ENCODE results near the gene AAK1.
"Not testable (repeated sequence)": the region's sequence is repeated elsewhere in the genome, so short reads cannot be mapped to it uniquely, and the experiment has no call there.

AAK1 gene

GRCh38 chr2:69643602-69644505 lies at the start of gene AAK1:
Gene AAK1, minus strand, starts transcription at chr2:69643739. Its CDS starts 699 bp downstream, at chr2:69643040.
- DNase-seq (ENCODE audit: low read depth), result peak; percentile 70

- no peak for DNase-seq (ENCODE audit: low read depth)
These were observed 48.9 kb upstream of the AAK1 start for GRCh38 chr2:69692424-69692823.

- DNase-seq (ENCODE audit: low read depth), result no peak
These were observed 46.4 kb upstream of the AAK1 start for GRCh38 chr2:69689969-69690368.

DNA sequence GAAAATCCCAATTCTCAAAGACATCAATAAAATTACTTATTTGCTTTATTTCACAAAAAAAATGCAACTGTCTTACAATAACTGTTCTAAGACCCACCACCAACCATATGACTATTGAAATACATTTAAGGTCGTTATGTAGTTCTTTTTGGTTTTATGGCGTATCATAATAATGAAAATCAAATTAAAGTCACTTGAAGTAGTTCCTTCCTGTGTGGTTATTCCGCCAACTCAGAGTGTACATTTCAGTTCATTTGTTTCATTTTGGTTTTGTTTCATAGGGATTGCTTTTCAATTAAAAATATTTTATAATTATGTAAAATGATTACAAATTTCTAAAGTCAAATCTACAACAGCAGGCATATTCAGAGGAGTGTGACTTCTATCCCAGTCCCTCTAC lies 45.9 kb upstream of the AAK1 start:
- no peak for DNase-seq (ENCODE audit: low read depth)

- DNase-seq (ENCODE audit: low read depth), result no peak
These were observed 44.6 kb upstream of the AAK1 start for GRCh38 chr2:69687971-69688611.

GRCh38 chr2:69686813-69687212 lies 43.3 kb upstream of the AAK1 start:
- DNase-seq (ENCODE audit: low read depth), result no peak

DNA sequence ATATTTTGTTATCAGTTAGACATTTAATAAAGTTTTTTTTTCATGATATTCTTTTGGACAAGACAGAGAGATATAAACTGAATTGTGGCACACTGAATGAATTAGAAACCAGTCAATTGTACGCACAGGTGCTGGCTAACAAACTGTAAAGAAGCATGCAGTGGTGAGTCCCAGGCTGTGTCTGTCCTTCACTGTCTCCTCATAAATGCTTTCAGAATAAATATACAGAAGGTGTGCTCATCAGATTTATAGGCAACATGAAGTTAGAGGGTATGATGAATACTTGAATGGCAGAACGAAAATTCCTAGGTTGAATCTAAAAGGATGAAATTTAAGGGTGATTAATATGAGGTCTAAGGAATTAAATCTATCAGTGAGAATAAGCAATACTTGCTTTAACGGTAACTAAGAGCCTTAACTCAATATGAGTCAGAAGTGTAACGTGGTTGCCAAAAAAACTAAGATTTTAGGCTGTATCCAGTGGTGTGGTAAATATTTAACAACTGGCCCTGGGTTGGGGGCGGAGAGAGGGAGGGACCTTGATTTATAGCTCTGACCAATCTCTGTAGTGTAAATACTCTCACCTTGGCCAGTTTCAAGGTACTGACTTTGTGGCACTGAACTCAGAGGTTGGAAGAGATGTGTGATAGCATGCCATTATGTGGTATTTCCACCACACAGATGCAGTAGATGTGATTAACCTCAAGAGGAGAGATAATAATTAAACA lies 41.9 kb upstream of the AAK1 start:
- DNase-seq (ENCODE audit: low read depth), result no peak

DNA sequence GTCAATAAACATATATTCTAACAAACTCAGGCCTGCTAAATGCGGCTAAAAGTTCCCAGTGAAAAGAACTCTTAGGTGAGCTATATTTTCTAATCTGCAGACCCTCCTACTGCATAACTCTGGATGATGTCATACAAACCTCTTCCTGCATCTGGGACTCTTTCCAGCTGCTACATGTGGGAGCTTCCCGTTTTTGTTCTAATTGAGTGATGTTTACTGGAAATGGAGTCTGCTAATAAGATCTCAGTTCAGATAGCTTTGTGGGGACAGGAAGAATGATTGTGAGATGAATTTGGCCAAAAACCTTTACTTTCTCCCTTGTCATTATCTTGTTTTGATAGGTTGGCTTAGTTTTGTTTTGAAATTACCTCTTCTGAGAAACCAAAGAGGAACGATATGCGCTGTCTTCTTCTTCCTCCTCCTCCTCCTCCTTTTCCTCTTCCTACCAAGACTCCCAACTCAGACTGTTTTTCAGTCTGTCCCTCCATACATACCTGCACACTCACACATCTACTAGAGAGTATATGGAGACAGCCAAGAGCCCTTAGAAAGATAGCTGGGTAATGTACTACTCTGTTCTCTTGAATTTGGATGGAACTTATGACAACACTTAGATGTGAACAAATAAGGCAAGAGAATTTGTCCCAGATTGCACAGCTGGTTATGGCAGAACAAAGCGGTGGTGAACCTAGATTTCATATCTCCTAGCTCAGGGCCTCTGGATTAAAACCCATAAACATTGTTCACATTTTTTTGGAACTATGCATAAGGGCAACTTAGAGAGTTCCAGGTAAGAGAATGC lies 39.8 kb upstream of the AAK1 start:
- DNase-seq (ENCODE audit: low read depth), result no peak

DNA sequence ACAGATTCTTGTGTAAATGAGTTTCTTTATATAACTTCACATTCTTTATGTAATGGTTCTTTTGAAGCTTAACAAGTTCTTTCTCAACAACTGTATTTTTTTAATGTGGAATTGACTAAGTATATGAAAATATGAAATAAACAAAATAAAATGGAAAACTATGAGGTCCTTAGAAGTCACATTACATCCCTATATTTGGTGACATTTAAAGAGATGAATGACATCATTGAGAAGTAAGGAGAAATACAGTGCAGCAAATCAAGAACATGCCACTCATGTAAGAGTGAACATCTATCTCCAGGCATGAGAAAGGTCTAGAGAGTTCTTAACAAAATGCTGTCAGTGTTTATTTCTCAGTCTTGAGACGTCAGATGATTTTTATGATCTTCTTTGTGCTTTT lies 39.0 kb upstream of the AAK1 start:
- DNase-seq (ENCODE audit: low read depth), result no peak

DNA sequence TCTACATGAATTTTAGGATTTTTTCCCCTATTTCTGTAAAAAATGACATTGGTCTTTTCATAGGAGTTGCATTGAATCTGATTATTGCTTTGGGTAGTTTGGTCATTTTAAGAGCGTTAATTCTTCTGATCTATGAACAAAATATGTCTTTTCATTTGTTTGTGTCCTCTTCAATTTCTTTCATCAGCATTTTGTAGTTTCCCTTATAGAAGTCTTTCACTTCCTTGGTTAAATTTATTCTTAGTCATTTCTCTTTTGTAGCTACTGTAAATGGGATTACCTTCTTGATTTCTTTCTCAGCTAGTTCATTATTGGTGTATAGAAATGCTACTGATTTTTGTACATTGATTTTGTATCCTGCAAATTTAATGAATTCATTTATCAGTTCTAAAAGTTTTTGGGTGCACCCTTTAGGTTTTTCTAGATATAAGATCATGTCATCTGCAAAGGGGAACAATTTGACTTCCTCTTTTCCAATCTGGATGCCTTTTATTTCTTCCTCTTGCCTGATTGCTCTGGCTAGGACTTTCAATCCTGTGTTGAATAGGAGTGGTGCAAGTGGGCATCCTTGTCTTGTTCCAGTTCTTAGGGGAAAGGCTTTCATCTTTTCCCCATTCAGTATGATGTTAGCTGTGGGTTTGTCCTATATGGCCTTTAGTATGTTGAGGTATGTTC lies 36.6 kb upstream of the AAK1 start:
- no peak for DNase-seq (ENCODE audit: low read depth)

- DNase-seq (ENCODE audit: low read depth), result no peak
These were observed 34.4 kb upstream of the AAK1 start for GRCh38 chr2:69677914-69678313.

DNA sequence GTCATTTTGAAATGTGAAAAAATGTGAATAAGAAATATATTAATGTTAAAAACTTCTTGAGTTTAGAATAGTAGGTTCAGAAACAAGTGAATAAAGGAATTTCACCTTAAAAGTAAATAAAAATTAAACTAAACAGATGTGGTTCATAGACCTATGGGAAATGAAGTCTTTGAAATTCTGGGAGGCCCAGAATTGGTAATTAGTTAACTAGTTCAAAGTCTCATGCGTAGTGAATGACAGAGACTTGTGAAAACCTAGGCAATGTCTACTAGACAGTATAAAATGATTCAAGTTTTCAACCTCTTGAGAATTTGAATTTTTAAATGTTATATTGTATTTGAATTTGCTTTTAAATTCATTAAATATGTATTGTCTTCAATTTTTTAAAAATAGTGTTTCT lies 32.6 kb upstream of the AAK1 start:
- DNase-seq (ENCODE audit: low read depth), result no peak

DNA sequence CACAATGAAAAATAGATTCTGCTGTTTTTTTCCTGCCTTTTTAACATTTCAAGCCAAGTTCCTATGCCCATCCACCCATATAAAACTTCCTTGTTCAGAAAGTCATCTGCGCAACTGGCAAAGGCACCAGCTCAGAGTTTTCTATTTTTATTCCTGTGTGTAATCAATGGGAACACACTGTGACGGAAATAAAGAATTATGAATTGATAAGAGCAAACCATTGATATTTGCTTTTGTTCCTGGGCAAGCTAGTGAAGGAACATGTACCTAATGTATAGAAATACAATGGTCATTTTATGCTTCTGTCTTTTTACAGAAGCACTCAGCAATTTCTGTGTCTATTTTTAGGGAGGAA lies 30.8 kb upstream of the AAK1 start:
- no peak for DNase-seq (ENCODE audit: low read depth)

- DNase-seq (ENCODE audit: low read depth), result not testable (repeated sequence)
These were observed 29.6 kb upstream of the AAK1 start for GRCh38 chr2:69673098-69673497.

DNA sequence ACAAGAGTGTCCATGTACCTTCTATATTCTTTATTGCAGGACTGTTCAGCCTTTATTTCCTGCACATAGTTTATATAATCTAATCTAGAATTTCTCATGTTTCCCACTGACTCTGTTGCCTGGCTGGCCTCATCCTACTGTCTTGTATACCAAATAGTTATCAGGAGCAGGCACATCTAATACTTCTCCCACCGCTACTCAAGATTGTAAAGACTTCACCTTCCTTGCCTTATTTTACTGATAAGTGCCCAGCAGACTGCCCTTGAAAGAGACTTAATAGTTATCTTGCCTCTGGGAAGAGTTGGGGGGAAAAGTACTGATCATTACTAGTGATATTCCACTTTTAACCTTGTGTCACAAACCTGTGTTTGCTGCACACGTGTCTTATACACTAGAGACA lies 26.1 kb upstream of the AAK1 start:
- DNase-seq (ENCODE audit: low read depth), result no peak

GRCh38 chr2:69668598-69668997 lies 25.1 kb upstream of the AAK1 start:
- DNase-seq (ENCODE audit: low read depth), result no peak

DNA sequence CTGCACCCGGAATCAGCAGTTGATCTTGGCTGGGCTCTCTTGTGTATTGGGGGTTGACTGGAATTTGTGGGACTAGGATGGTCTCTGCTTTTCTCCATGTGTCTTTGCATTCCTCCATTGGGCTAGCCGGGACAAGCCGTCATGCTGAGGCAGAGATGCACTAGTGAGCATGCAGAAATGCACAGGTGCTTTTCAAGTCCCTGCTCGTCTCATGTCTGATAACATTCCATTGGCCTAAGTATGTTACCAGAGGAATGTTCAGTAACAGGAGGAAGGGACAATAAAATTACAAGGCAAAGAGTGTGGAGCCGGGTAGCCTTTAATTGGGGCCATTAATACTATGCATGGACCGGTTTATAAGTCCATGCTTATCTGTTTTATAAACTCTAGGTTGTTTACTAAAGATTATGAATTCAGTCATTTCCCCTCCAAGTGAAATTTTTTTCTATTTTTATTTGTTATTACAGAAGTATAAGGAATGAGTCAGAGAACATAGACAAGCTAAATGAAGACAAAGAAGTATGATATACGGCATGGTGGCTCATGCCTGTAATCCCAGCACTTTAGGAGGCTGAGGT lies 24.4 kb upstream of the AAK1 start:
- no peak for DNase-seq (ENCODE audit: low read depth)

DNA sequence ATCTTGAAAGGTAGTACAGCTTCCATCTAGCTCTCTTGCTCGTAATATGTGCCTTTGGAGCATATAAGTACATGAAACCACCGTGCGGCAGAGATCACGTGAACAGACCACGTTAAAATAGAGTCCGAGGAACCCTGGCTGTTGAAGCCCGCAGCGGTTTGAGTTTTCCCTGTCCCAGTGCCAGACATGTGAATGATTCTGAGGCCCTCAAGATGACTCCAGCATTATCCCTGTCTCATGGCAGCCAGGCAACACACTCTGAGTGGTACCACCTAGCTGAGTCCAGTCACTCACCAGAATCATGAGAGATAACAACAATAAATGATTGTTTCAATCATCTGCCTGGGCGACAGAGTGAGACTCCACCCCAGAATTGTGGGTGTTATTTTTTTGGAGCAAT lies 21.6 kb upstream of the AAK1 start:
- DNase-seq (ENCODE audit: low read depth), result no peak

DNA sequence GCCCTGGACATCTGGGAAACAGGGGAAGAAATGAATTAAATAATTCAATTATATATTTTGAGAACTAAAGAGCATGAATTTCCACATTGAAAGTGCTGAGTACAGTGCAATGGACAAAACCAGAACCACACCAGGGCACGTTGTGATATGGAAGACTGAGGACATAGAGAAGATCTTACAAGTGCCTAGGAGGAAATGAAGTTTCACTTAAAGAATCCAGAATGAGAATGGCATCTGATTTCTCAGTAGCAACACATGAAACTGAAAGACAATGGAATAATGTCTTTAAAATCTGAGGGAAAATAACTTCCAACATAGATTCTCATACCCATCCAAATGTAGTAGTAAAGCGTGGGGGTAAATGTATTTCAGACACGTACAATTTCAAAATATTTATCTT lies 20.3 kb upstream of the AAK1 start:
- DNase-seq (ENCODE audit: low read depth), result no peak

GRCh38 chr2:69662547-69662946 lies 19.0 kb upstream of the AAK1 start:
- not testable (repeated sequence) for DNase-seq (ENCODE audit: low read depth)

DNA sequence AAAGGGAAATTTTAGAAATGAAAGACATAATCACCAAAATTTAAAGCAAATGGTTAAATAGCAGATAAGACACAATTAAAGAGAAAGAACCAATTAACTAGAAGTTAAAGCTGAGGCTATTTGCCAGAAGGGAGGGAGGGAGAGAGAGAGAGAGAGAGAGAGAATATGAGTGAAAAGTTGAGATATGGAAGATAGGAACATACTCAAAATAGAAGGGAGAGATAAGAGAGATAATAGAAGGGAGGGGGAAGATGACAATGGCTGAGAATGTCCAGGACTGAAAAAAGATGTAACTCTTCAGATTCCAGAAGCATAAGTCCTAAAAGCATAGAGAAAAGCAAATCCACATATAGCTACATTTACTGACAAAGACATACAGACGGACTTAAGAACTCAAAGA lies 17.1 kb upstream of the AAK1 start:
- no peak for DNase-seq (ENCODE audit: low read depth)

Data from T-helper 22 cell (primary cell).